H1 (cell line): Measurements from ENCODE around the gene OPCML. TPM values are rescaled to one million over a fixed set of nuclear protein-coding genes. Genes with fewer than 3 reads are reported as not detected.

Experiments used
- CTCF ChIA-PET: fragments of 300-600 bp; sonication (Branson Sonifier 250); formaldehyde crosslinking; loops from one replicate; lab custom pipeline; 2021; ENCODE audit not compliant: partially characterized antibody; lab: Charles Lee
- POLR2A ChIA-PET: fragments of 300-600 bp; sonication (Branson Sonifier 250); formaldehyde crosslinking; loops from one replicate; lab custom pipeline; 2021; ENCODE audit warnings: inconsistent platforms; ENCODE audit not compliant: partially characterized antibody; lab: Charles Lee
- DNase-seq, 2 experiments: peaks; one replicate each; pipeline versions ENCODE4 v3.0.0 to v3.0.0-alpha.2; 2010 to 2022; ENCODE audit warnings: low spot score in 2 of 2, low read depth in 1 of 2, mixed read lengths in 1 of 2
- FAIRE-seq: peaks from 2 replicates; lab custom pipeline; 2011; peaks lifted over from hg19 to GRCh38; lab: Jason Lieb, UNC
- H2AFZ ChIP-seq: 2 replicates; pipeline ENCODE4 v1.8.1; 2012; ENCODE audit warnings: low read length, inconsistent platforms
- H2AK5ac ChIP-seq: 2 replicates; pipeline ENCODE4 v1.6.1; 2013; ENCODE audit warnings: low read depth, low read length
- H2BK120ac ChIP-seq: replicated peaks from 2 replicates; pipeline ENCODE3; 2013; ENCODE audit warnings: low read depth, low read length, inconsistent platforms
- H2BK12ac ChIP-seq: 2 replicates; pipeline ENCODE4 v1.6.1; 2013; ENCODE audit warnings: low read depth, low read length
- H2BK15ac ChIP-seq: 2 replicates; pipeline ENCODE4 v1.6.1; 2013; ENCODE audit warnings: low read length
- H2BK20ac ChIP-seq: 2 replicates; pipeline ENCODE4 v1.6.1; 2013; ENCODE audit warnings: low read length
- H2BK5ac ChIP-seq: 2 replicates; pipeline ENCODE4 v1.6.1; 2013; ENCODE audit warnings: low read depth, low read length
- H3K14ac ChIP-seq: 2 replicates; pipeline ENCODE4 v1.6.1; 2013; ENCODE audit warnings: inconsistent platforms; ENCODE audit not compliant: insufficient read length
- H3K18ac ChIP-seq: 2 replicates; pipeline ENCODE4 v1.6.1; 2013; ENCODE audit warnings: low read length; ENCODE audit errors: extremely low read depth
- H3K23ac ChIP-seq: 2 replicates; pipeline ENCODE4 v1.6.1; 2013; ENCODE audit warnings: inconsistent platforms; ENCODE audit not compliant: insufficient read length
- H3K23me2 ChIP-seq: 2 replicates; pipeline ENCODE4 v1.6.1; 2013; ENCODE audit warnings: low read depth, low read length
- H3K27ac ChIP-seq: 2 replicates; pipeline ENCODE4 v1.6.1; 2011; ENCODE audit warnings: low read depth, low read length, inconsistent platforms
- H3K27me3 ChIP-seq, 4 experiments: replicated peaks in 1 of 4; 1 replicate in 1 of 4; 2 replicates in 3 of 4; pipeline versions ENCODE4 v1.6.1 to v1.8.1; 2011 to 2013; ENCODE audit warnings: low read length in 3 of 4, mild to moderate bottlenecking in 3 of 4, inconsistent platforms in 2 of 4, mixed read lengths in 2 of 4, moderate library complexity in 1 of 4; ENCODE audit not compliant: control insufficient read depth in 3 of 4, insufficient read depth in 3 of 4; ENCODE audit errors: extremely low read depth in 1 of 4
- H3K36me3 ChIP-seq, 4 experiments: 2 replicates each; pipeline versions ENCODE4 v1.6.1 to v1.8.1; 2011 to 2013; ENCODE audit warnings: mild to moderate bottlenecking in 4 of 4, low read length in 3 of 4, moderate library complexity in 2 of 4, control low read depth in 1 of 4, inconsistent platforms in 1 of 4; ENCODE audit not compliant: insufficient read depth in 4 of 4, control insufficient read depth in 2 of 4
- H3K4ac ChIP-seq: replicated peaks from 2 replicates; pipeline ENCODE3; 2013; ENCODE audit warnings: low read length, low read depth, mixed read lengths, inconsistent platforms; ENCODE audit not compliant: insufficient read length
- H3K4me1 ChIP-seq, 4 experiments: replicated peaks in 1 of 4; 1 replicate in 1 of 4; 2 replicates in 3 of 4; pipeline versions ENCODE4 v1.6.1 to v1.8.1; 2011 to 2013; ENCODE audit warnings: low read length in 3 of 4, inconsistent platforms in 2 of 4, mixed read lengths in 1 of 4; ENCODE audit not compliant: insufficient read depth in 4 of 4, control insufficient read depth in 3 of 4
- H3K4me2 ChIP-seq, 2 experiments: 2 replicates each; pipeline versions ENCODE4 v1.6.1 to v1.8.1; 2011 to 2013; ENCODE audit warnings: low read depth in 2 of 2, low read length in 2 of 2, control low read depth in 1 of 2, inconsistent platforms in 1 of 2, mild to moderate bottlenecking in 1 of 2; ENCODE audit not compliant: insufficient read depth in 1 of 2
- H3K4me3 ChIP-seq, 4 experiments: fragments of 200-600, 300-600 bp in 1 of 4; sonication (generic), shearing (Covaris generic), sonication (Bioruptor Twin) in 1 of 4; 2 replicates each; pipeline versions ENCODE4 v1.5.1 to v1.8.1; 2011 to 2016; ENCODE audit warnings: low read length in 4 of 4, low read depth in 3 of 4, control low read depth in 2 of 4, inconsistent platforms in 2 of 4, mild to moderate bottlenecking in 2 of 4, mixed read lengths in 1 of 4, moderate library complexity in 1 of 4; ENCODE audit not compliant: insufficient read depth in 2 of 4; ENCODE audit errors: extremely low read depth in 1 of 4
- H3K56ac ChIP-seq: replicated peaks from 2 replicates; pipeline ENCODE3; 2013; ENCODE audit warnings: low read depth, mild to moderate bottlenecking, mixed read lengths, low read length, inconsistent platforms; ENCODE audit not compliant: insufficient read length
- H3K79me1 ChIP-seq: 2 replicates; pipeline ENCODE4 v1.6.1; 2013; ENCODE audit warnings: low read depth, low read length, control low read depth
- H3K79me2 ChIP-seq, 2 experiments: 2 replicates each; pipeline versions ENCODE4 v1.6.1 to v1.8.1; 2012 to 2013; ENCODE audit warnings: low read length in 2 of 2, mild to moderate bottlenecking in 2 of 2, inconsistent platforms in 1 of 2; ENCODE audit not compliant: insufficient read depth in 2 of 2, control insufficient read depth in 1 of 2
- H3K9ac ChIP-seq, 4 experiments: replicated peaks in 1 of 4; 1 replicate in 1 of 4; 2 replicates in 3 of 4; pipeline versions ENCODE4 v1.6.1 to v1.8.1; 2011 to 2013; ENCODE audit warnings: low read depth in 3 of 4, low read length in 3 of 4, control low read depth in 2 of 4, mild to moderate bottlenecking in 2 of 4, moderate library complexity in 2 of 4, inconsistent platforms in 1 of 4; ENCODE audit errors: extremely low read depth in 1 of 4
- H3K9me3 ChIP-seq, 2 experiments: 2 replicates each; pipeline versions ENCODE4 v1.6.1 to v1.8.1; 2012 to 2013; ENCODE audit warnings: mild to moderate bottlenecking in 2 of 2, moderate library complexity in 2 of 2, control low read depth in 1 of 2, inconsistent platforms in 1 of 2, low read depth in 1 of 2, low read length in 1 of 2, mixed read lengths in 1 of 2; ENCODE audit not compliant: insufficient read depth in 2 of 2
- H4K20me1 ChIP-seq, 2 experiments: replicated peaks in 1 of 2; 2 replicates each; pipeline versions ENCODE3 to v1.8.1; 2011 to 2013; ENCODE audit warnings: inconsistent platforms in 2 of 2, low read length in 2 of 2, mild to moderate bottlenecking in 1 of 2; ENCODE audit not compliant: insufficient read depth in 2 of 2, control insufficient read depth in 1 of 2
- H4K5ac ChIP-seq: 2 replicates; pipeline ENCODE4 v1.6.1; 2013; ENCODE audit warnings: low read length, low read depth, mixed read lengths, inconsistent platforms; ENCODE audit not compliant: insufficient read length
- H4K8ac ChIP-seq: 2 replicates; pipeline ENCODE4 v1.8.0; 2013; ENCODE audit warnings: mild to moderate bottlenecking, moderate library complexity, low read length, inconsistent platforms; ENCODE audit not compliant: insufficient read depth; ENCODE audit errors: extremely low read depth
- H4K91ac ChIP-seq: replicated peaks from 2 replicates; pipeline ENCODE3; 2013; ENCODE audit warnings: low read length, mixed read lengths, inconsistent platforms; ENCODE audit not compliant: insufficient read length
- ASH2L ChIP-seq: fragments of 200-600, 300-600 bp; sonication (generic); IDR thresholded peaks from one replicate; pipeline ENCODE4 v1.7.1; 2017; ENCODE audit warnings: low read length
- BRCA1 ChIP-seq: IDR thresholded peaks from 2 replicates; pipeline ENCODE4 v1.6.1; 2012; ENCODE audit warnings: low read depth, low read length, improper control_type of control experiment
- CEBPB ChIP-seq: IDR thresholded peaks from 2 replicates; pipeline ENCODE4 v1.6.1; 2012; ENCODE audit warnings: low read depth, low read length
- CREB1 ChIP-seq: IDR thresholded peaks from 2 replicates; pipeline ENCODE4 v1.6.1; 2012; ENCODE audit warnings: inconsistent platforms
- GABPA ChIP-seq: IDR thresholded peaks from 2 replicates; pipeline ENCODE4 v1.6.1; 2011; ENCODE audit warnings: mild to moderate bottlenecking, low read length, moderate library complexity, borderline replicate concordance; ENCODE audit not compliant: insufficient read depth
- HDAC2 ChIP-seq, 2 experiments: fragments of 300-600 bp in 1 of 2; sonication (generic) in 1 of 2; IDR thresholded peaks; 2 replicates each; pipeline ENCODE4 v1.6.1; 2011 to 2012; ENCODE audit warnings: low read depth in 2 of 2, low read length in 2 of 2, mild to moderate bottlenecking in 2 of 2, moderate library complexity in 2 of 2, borderline replicate concordance in 1 of 2, inconsistent platforms in 1 of 2
- NRF1 ChIP-seq: IDR thresholded peaks from 2 replicates; pipeline ENCODE4 v1.6.1; 2011; ENCODE audit warnings: mild to moderate bottlenecking, low read depth, low read length, improper control_type of control experiment
- RAD21 ChIP-seq, 2 experiments: IDR thresholded peaks in 1 of 2; conservative IDR thresholded peaks in 1 of 2; 2 replicates each; pipeline ENCODE4 v1.6.1; 2011; ENCODE audit warnings: low read depth in 2 of 2, low read length in 2 of 2, improper control_type of control experiment in 1 of 2, inconsistent platforms in 1 of 2, mild to moderate bottlenecking in 1 of 2, moderate library complexity in 1 of 2
- RXRA ChIP-seq: IDR thresholded peaks from 2 replicates; pipeline ENCODE4 v1.6.1; 2011; ENCODE audit warnings: low read depth, mild to moderate bottlenecking, low read length, moderate library complexity; ENCODE audit not compliant: insufficient read depth
- TAF1 ChIP-seq: IDR thresholded peaks from 2 replicates; pipeline ENCODE4 v1.6.1; 2011; ENCODE audit warnings: mild to moderate bottlenecking, low read depth, low read length
- TBP ChIP-seq: IDR thresholded peaks from 2 replicates; pipeline ENCODE4 v1.6.1; 2011; ENCODE audit warnings: low read depth, low read length, improper control_type of control experiment
- YY1 ChIP-seq: IDR thresholded peaks from 2 replicates; pipeline ENCODE4 v1.6.1; 2011; ENCODE audit warnings: low read depth, mild to moderate bottlenecking, low read length
- WGBS, 2 experiments: shearing (Covaris generic) in 1 of 2; methylation state at CpG; one replicate each; pipeline versions ENCODE4 v1.1.6 to v1.1.7; 2013 to 2015; ENCODE audit warnings: low lambda C conversion rate in 2 of 2, mixed read lengths in 2 of 2, inconsistent platforms in 1 of 2, low coverage in 1 of 2, missing lambda C conversion rate in 1 of 2; ENCODE audit not compliant: insufficient replicate concordance in 2 of 2, insufficient coverage in 1 of 2, insufficient read length in 1 of 2; ENCODE audit errors: extremely low coverage in 1 of 2, missing lambda C conversion rate in 1 of 2; 5-methylcytosine and 5-hydroxymethylcytosine counted together
- polyA plus RNA-seq, 7 experiments: library from polyadenylated mRNA; depleted of rRNA in 3 of 7; stranded (reverse) in 5 of 7; unstranded in 2 of 7; fragments of >200 nt in 5 of 7; fragments of 200-250 nt in 2 of 7; gene quantifications; 1 replicate in 5 of 7; 2 replicates in 1 of 7; 4 replicates in 1 of 7; pipeline versions ENCODE4 v1.2.1 to v1.2.3, GENCODE V29; 2011 to 2013; ENCODE audit warnings: missing spikeins in 2 of 7, mixed read lengths in 2 of 7
- total RNA-seq: library from RNA; stranded (reverse); fragmentation: NEBNext Ultra II Directional; extraction: Animal tissue kit (Norgen Biotek cat#: 25700); gene quantifications from 2 replicates; pipeline ENCODE4 v1.2.1, GENCODE V29; 2021
- TF ChIP-seq, protein P1 (sequence below): IDR thresholded peaks from 2 replicates; pipeline ENCODE4 v1.6.1; 2012; ENCODE audit warnings: inconsistent platforms

OPCML gene
- total and polyA plus RNA-seq, 2 of the 8 experiments (the other 6 are each of a cell fraction or from before 2014, with no cell fraction given): 2.3 to 3.1 TPM

DNA sequence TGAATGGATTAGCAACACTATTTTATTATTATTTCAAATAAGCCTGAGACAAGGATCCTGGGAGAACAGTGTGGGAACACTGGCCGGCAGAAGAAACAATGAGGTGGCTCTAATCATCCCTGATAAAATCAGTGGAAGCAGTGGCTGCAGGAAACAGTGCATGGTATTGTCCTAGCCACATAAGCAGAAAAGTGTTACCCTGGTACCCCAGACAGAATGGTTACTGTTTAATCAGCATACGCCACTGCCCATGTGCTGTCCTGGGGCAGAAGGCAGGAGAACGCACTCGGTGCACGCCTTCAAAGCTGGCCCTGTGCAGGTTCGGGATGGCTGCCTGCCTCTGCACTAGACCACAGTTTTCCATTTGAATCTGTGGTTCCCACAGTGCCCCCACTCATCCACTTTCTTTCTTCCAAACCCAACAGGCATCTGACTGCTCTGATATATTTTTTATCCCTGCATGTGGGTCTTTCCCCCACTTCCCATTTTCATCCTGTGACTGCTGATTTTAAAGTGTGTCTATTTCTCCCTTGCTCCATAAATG lies 25.7 kb downstream of the OPCML start:
- Histone ChIP-seq H2AFZ (no peak overlapping the region), H3K79me2 (no peaks in the 10 kb centered on the region), H3K4ac (no peak overlapping the region), H3K4me1 (peaks cover 6 to 31% (median 24%) of the 10 kb centered on the region in 4 experiments), H4K5ac (no peak overlapping the region), H4K91ac (no peak overlapping the region), H2BK20ac (no peak overlapping the region), H3K9me3 (no peaks in the 10 kb centered on the region), H3K27me3 (peaks cover 0 to 3% (median under 1%) of the 10 kb centered on the region in 4 experiments; a peak in 2 of 7 replicates), H4K8ac (no peak overlapping the region), H3K4me2 (peak overlapping the region in 1 of 2 experiments; percentile 26; a peak in 1 of 4 replicates), H3K23me2 (no peaks in the 10 kb centered on the region; the same call in none of the 2 replicates), H3K9ac (no peak overlapping the region), H2BK12ac (0 out of 2 replicates have a peak overlapping the region, but pooled peaks have one; percentile 19), H3K36me3 (no peaks in the 10 kb centered on the region), H3K79me1 (peaks cover 2% of the 10 kb centered on the region; the same call in 1 of the 2 replicates), H2BK120ac (no peak overlapping the region), H3K14ac (no peak overlapping the region), H2BK5ac (0 out of 2 replicates have a peak overlapping the region, but pooled peaks have one; percentile 40), H3K27ac (no peak overlapping the region), H2BK15ac (peak overlapping the region; percentile 82; the same call in 1 of the 2 replicates), H2AK5ac (no peak overlapping the region), H3K56ac (no peak overlapping the region), H3K4me3 (no peak overlapping the region), H3K18ac (peak overlapping the region; percentile 44; the same call in 1 of the 2 replicates), H3K23ac (no peak overlapping the region), H4K20me1 (no peaks in the 10 kb centered on the region)
- POLR2A ChIA-PET: no interaction called here
- FAIRE-seq: no peak
- DNase-seq: peak in 1 of 2 experiments; percentile 39
- 96% methylated on average over 6 of the region's 6 CpGs; no CpG with 5 or more reads in 1 of the 2 experiments for WGBS, 2 experiments
- CTCF ChIA-PET: no interaction called here
- TF ChIP-seq HDAC2 (IDR thresholded peaks at IDR 0.05; ENCODE audit: borderline replicate concordance in 1 of 2, low read depth in 2 of 2, low read length in 2 of 2): no peak
- TF ChIP-seq TBP: no peak
- no peak for TF ChIP-seq TAF1
- no peak for TF ChIP-seq RAD21 (IDR thresholded peaks at IDR 0.05 in 1 of 2, conservative IDR thresholded peaks at IDR 0.05 in 1 of 2; ENCODE audit: low read depth in 2 of 2, low read length in 2 of 2)
- no peak for TF ChIP-seq GABPA
- TF ChIP-seq, protein P1, sequence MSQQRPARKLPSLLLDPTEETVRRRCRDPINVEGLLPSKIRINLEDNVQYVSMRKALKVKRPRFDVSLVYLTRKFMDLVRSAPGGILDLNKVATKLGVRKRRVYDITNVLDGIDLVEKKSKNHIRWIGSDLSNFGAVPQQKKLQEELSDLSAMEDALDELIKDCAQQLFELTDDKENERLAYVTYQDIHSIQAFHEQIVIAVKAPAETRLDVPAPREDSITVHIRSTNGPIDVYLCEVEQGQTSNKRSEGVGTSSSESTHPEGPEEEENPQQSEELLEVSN: no peak
- TF ChIP-seq YY1: no peak
- no peak for TF ChIP-seq ASH2L
- no peak for TF ChIP-seq NRF1
- no peak for TF ChIP-seq CREB1
- no peak for TF ChIP-seq BRCA1
- TF ChIP-seq RXRA: no peak
- TF ChIP-seq CEBPB: no peak
